K562 (cell line): Measurements from ENCODE around the gene KYAT1. TPM values are rescaled to one million over a fixed set of nuclear protein-coding genes. Genes with fewer than 3 reads are reported as not detected.
A peak's percentile ranks its signal among the peaks of the same experiment; 100 is the strongest.

Experiments used
- CBX3 ChIP-seq, 2 experiments: IDR thresholded peaks; 1 replicate in 1 of 2; 2 replicates in 1 of 2; pipeline ENCODE4 v1.6.1; 2012; ENCODE audit warnings: inconsistent platforms in 2 of 2, low read length in 2 of 2, borderline replicate concordance in 1 of 2, control low read depth in 1 of 2
- CCNT2 ChIP-seq: IDR thresholded peaks from 2 replicates; pipeline ENCODE4 v1.6.1; 2011; ENCODE audit warnings: borderline replicate concordance, low read depth, mild to moderate bottlenecking, moderate library complexity, mixed read lengths, low read length; ENCODE audit not compliant: insufficient read length; ENCODE audit errors: extremely low read depth
- NBN ChIP-seq: fragments of 450-650 bp; IDR thresholded peaks from 2 replicates; pipeline ENCODE4 v1.6.1; 2016; ENCODE audit warnings: low read depth, mild to moderate bottlenecking
- NCOA4 ChIP-seq: fragments of 450-650 bp; IDR thresholded peaks from 2 replicates; pipeline ENCODE4 v1.6.1; 2018; ENCODE audit warnings: mild to moderate bottlenecking; ENCODE audit not compliant: partially characterized antibody
- POLR2AphosphoS5 ChIP-seq: IDR thresholded peaks from 2 replicates; pipeline ENCODE4 v1.6.1; 2011; ENCODE audit warnings: mild to moderate bottlenecking, low read depth, low read length, moderate library complexity; ENCODE audit not compliant: control insufficient read depth, insufficient read depth
- SETDB1 ChIP-seq: IDR thresholded peaks from one replicate; pipeline ENCODE4 v1.6.1; 2012; ENCODE audit warnings: low read length, control low read depth, inconsistent platforms
- SREBF2 ChIP-seq: sonication (generic); formaldehyde crosslinking; IDR thresholded peaks from 2 replicates; pipeline ENCODE4 v1.4.0; 2020; ENCODE audit warnings: mild to moderate bottlenecking, missing genetic modification reagents
- ZBTB40 ChIP-seq, 2 experiments: fragments of 450-650 bp in 1 of 2; sonication (generic) in 1 of 2; formaldehyde crosslinking in 1 of 2; IDR thresholded peaks; 2 replicates each; pipeline versions ENCODE4 v1.7.1 to v1.9.0; 2016 to 2022; ENCODE audit warnings: inconsistent platforms in 1 of 2, mild to moderate bottlenecking in 1 of 2, missing genetic modification reagents in 1 of 2
- ZNF12 ChIP-seq: sonication (generic); formaldehyde crosslinking; IDR thresholded peaks from 2 replicates; pipeline ENCODE4 v1.4.0; 2020; ENCODE audit warnings: mild to moderate bottlenecking, missing genetic modification reagents
- ZNF282 ChIP-seq: sonication (generic); formaldehyde crosslinking; IDR thresholded peaks from 2 replicates; pipeline ENCODE4 v1.8.1; 2023; ENCODE audit warnings: missing genetic modification reagents
- ZNF551 ChIP-seq: fragments of 250-450 bp; sonication (Bioruptor Pico); IDR thresholded peaks from 2 replicates; pipeline ENCODE4 v1.5.0; 2021; ENCODE audit warnings: mild to moderate bottlenecking, moderate library complexity
- ZNF589 ChIP-seq: fragments of 200-800 bp; sonication (Bioruptor generic); IDR thresholded peaks from 2 replicates; pipeline ENCODE4 v1.6.1; 2016; ENCODE audit warnings: low read depth, missing genetic modification characterization, missing compliant biosample characterization
- polyA plus RNA-seq, 8 experiments: library from polyadenylated mRNA; depleted of rRNA in 4 of 8; stranded (reverse) in 5 of 8; unstranded in 3 of 8; fragments of >200 nt; fragmentation: Nextera tagmentation in 2 of 8; fragmentation: Illumina TruSeq in 1 of 8; extraction: Ambion mirVana in 2 of 8; extraction: Trizol in 1 of 8; gene quantifications; 2 replicates each; pipeline versions ENCODE4 v1.2.1 to v1.2.3, GENCODE V29; 2011 to 2014; ENCODE audit warnings: inconsistent platforms in 1 of 8, missing spikeins in 1 of 8
- total RNA-seq, 7 experiments: library from RNA; depleted of rRNA in 6 of 7; stranded (reverse); fragments of >200 nt in 6 of 7; fragmentation: Illumina TruSeq in 2 of 7; extraction: Trizol in 2 of 7; gene quantifications; 2 replicates each; pipeline versions ENCODE4 v1.2.1 to v1.2.3, GENCODE V29; 2011 to 2021; ENCODE audit warnings: low replicate concordance in 1 of 7
- TF ChIP-seq, protein P1 (sequence below): fragments of 200-800 bp; sonication (Bioruptor generic); IDR thresholded peaks from 2 replicates; pipeline ENCODE4 v1.6.1; 2017; ENCODE audit warnings: missing genetic modification characterization, missing compliant biosample characterization
- TF ChIP-seq, protein P2 (sequence below): IDR thresholded peaks from 2 replicates; pipeline ENCODE4 v1.6.1; 2016; ENCODE audit warnings: missing genetic modification characterization, missing compliant biosample characterization

The KYAT1 gene
- total and polyA plus RNA-seq, 9 of the 15 experiments (the other 6 are each of a cell fraction or from before 2014, with no cell fraction given): 6.4 to 16.8 (median 11.1) TPM

DNA sequence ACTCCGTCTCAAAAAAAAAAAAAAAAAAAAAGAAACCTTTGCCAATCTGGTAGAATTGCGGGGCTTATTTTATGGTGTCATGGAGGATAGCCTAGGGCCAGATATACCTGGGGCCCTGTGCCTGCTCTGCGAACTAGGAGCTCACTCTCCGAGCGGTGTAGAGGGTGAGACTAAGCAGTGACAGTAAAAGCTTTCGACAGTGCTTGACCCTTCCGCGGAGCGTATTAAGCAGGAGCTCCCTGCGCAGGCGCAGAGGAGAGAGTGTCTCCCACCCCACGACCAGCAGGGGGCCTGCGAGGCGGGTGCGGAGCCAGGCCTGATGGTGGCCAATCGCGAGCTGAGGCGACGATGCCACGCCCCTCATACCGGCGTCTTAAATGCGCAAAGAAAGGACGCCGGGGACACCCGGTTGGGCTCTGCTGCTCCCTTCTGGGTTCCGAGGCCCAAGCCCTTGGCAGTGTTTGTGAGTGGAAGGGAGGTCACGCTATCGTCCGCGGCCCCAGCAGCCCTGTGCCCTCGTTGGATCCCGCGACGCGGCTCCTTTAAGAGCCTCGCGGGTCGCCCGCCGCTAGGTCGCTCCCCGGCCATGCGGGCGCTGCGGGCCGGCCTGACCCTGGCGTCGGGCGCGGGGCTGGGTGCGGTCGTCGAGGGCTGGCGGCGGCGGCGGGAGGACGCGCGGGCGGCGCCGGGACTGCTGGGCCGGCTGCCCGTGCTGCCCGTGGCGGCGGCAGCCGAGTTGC lies 63.5 kb downstream of the KYAT1 start, which contains the start of gene ENDOG (continued):
- TF ChIP-seq POLR2AphosphoS5 (peak; percentile 93), ZBTB40 (IDR thresholded peaks at IDR 0.05) (peak; percentile 41; the same call in 1 of the 2 replicates), ZBTB40 (CRISPR knock-in tag; IDR thresholded peaks at IDR 0.05) (no peak), CCNT2 (peak; percentile 48), NCOA4 (no peak), ZNF551 (CRISPR knock-in tag) (no peak), NBN (0 out of 2 replicates have a peak, but pooled peaks have one; percentile 43), ZNF12 (CRISPR knock-in tag) (0 out of 2 replicates have a peak, but pooled peaks have one; percentile 56), ZNF282 (CRISPR knock-in tag) (no peak), SETDB1 (peak; percentile 90), CBX3 (IDR thresholded peaks at IDR 0.05; ENCODE audit: borderline replicate concordance in 1 of 2, low read length in 2 of 2) (peak in 1 of 2 experiments; percentile 60; a peak in 1 of 3 replicates), SREBF2 (CRISPR knock-in tag) (no peak), ZNF589 (no peak)
- TF ChIP-seq, protein P1, sequence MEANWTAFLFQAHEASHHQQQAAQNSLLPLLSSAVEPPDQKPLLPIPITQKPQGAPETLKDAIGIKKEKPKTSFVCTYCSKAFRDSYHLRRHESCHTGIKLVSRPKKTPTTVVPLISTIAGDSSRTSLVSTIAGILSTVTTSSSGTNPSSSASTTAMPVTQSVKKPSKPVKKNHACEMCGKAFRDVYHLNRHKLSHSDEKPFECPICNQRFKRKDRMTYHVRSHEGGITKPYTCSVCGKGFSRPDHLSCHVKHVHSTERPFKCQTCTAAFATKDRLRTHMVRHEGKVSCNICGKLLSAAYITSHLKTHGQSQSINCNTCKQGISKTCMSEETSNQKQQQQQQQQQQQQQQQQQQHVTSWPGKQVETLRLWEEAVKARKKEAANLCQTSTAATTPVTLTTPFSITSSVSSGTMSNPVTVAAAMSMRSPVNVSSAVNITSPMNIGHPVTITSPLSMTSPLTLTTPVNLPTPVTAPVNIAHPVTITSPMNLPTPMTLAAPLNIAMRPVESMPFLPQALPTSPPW (CRISPR knock-in tag): peak; percentile 26; the same call in 1 of the 2 replicates
- TF ChIP-seq, protein P2, sequence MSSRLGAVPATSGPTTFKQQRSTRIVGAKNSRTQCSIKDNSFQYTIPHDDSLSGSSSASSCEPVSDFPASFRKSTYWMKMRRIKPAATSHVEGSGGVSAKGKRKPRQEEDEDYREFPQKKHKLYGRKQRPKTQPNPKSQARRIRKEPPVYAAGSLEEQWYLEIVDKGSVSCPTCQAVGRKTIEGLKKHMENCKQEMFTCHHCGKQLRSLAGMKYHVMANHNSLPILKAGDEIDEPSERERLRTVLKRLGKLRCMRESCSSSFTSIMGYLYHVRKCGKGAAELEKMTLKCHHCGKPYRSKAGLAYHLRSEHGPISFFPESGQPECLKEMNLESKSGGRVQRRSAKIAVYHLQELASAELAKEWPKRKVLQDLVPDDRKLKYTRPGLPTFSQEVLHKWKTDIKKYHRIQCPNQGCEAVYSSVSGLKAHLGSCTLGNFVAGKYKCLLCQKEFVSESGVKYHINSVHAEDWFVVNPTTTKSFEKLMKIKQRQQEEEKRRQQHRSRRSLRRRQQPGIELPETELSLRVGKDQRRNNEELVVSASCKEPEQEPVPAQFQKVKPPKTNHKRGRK (tag): 0 out of 2 replicates have a peak, but pooled peaks have one; percentile 35
